HepG2 (cell line): ENCODE results near the gene LRR1. TPM values are rescaled to one million over a fixed set of nuclear protein-coding genes. Genes with fewer than 3 reads are reported as not detected.
A peak's percentile ranks its signal among the peaks of the same experiment; 100 is the strongest.

Experiments used
- IRF2 ChIP-seq: IDR thresholded peaks from 2 replicates; pipeline ENCODE4 v1.6.1; 2018; ENCODE audit warnings: missing genetic modification reagents, missing compliant biosample characterization
- MAFG ChIP-seq: sonication (generic); formaldehyde crosslinking; IDR thresholded peaks from 2 replicates; pipeline ENCODE4 v1.5.1; 2020; ENCODE audit warnings: mild to moderate bottlenecking, missing genetic modification reagents
- PAX8 ChIP-seq: sonication (generic); formaldehyde crosslinking; IDR thresholded peaks from 2 replicates; pipeline ENCODE4 v1.8.0; 2022; ENCODE audit warnings: mild to moderate bottlenecking, missing genetic modification reagents, borderline replicate concordance
- PCBP2 ChIP-seq: fragments of 200-400 bp; formaldehyde crosslinking; optimal IDR thresholded peaks from 2 replicates; pipeline ENCODE3; 2018; ENCODE audit warnings: low read length, low read depth; ENCODE audit not compliant: poor library complexity, severe bottlenecking
- SALL2 ChIP-seq: sonication (generic); formaldehyde crosslinking; IDR thresholded peaks from 2 replicates; pipeline ENCODE4 v1.8.1; 2023; ENCODE audit warnings: mild to moderate bottlenecking, missing genetic modification reagents, inconsistent platforms
- SMARCC2 ChIP-seq: fragments of 450-650 bp; IDR thresholded peaks from 2 replicates; pipeline ENCODE4 v1.6.1; 2017; ENCODE audit warnings: antibody characterized with exemption, mild to moderate bottlenecking
- ZNF225 ChIP-seq: sonication (generic); formaldehyde crosslinking; IDR thresholded peaks from 2 replicates; pipeline ENCODE4 v1.4.0; 2020; ENCODE audit warnings: mild to moderate bottlenecking, missing genetic modification reagents
- ZNF329 ChIP-seq: sonication (generic); formaldehyde crosslinking; IDR thresholded peaks from 2 replicates; pipeline ENCODE4 v1.9.0; 2021; ENCODE audit warnings: low read depth, mild to moderate bottlenecking, missing genetic modification reagents
- ZNF44 ChIP-seq: sonication (generic); formaldehyde crosslinking; IDR thresholded peaks from 2 replicates; pipeline ENCODE4 v1.5.1; 2020; ENCODE audit warnings: mild to moderate bottlenecking, missing genetic modification reagents
- ZNF850 ChIP-seq: sonication (generic); formaldehyde crosslinking; conservative IDR thresholded peaks from 2 replicates; pipeline ENCODE4 v1.9.0; 2021; ENCODE audit warnings: mild to moderate bottlenecking, missing genetic modification reagents
- polyA plus RNA-seq, 8 experiments: library from polyadenylated mRNA; depleted of rRNA in 3 of 8; stranded (reverse) in 7 of 8; unstranded in 1 of 8; fragments of >200 nt; fragmentation: Illumina TruSeq in 4 of 8; extraction: Trizol in 4 of 8; gene quantifications; 2 replicates each; pipeline versions ENCODE4 v1.2.1 to v1.2.3, GENCODE V29; 2011 to 2016; ENCODE audit warnings: low read depth in 4 of 8, missing spikeins in 1 of 8, mixed read lengths in 1 of 8; ENCODE audit not compliant: insufficient read depth in 1 of 8
- total RNA-seq, 5 experiments: library from RNA; depleted of rRNA; stranded (reverse); fragments of >200 nt; fragmentation: Illumina TruSeq; extraction: Trizol; gene quantifications; 2 replicates each; pipeline ENCODE4 v1.2.3, GENCODE V29; 2016; ENCODE audit warnings: low read depth in 1 of 5
- TF ChIP-seq, protein P1 (sequence below): IDR thresholded peaks from 2 replicates; pipeline ENCODE4 v1.6.1; 2016; ENCODE audit warnings: missing compliant biosample characterization, missing genetic modification reagents, borderline replicate concordance
- TF ChIP-seq, protein P2 (sequence below): sonication (generic); formaldehyde crosslinking; IDR thresholded peaks from 2 replicates; pipeline ENCODE4 v1.8.0; 2022; ENCODE audit warnings: missing genetic modification reagents, mild to moderate bottlenecking, inconsistent platforms, borderline replicate concordance
- TF ChIP-seq, protein P3 (sequence below), 2 experiments: sonication (generic) in 1 of 2; formaldehyde crosslinking in 1 of 2; IDR thresholded peaks; 2 replicates each; pipeline versions ENCODE4 v1.4.0 to v1.6.1; 2016 to 2020; ENCODE audit warnings: borderline replicate concordance in 1 of 2, low read depth in 1 of 2, mild to moderate bottlenecking in 1 of 2, missing genetic modification reagents in 1 of 2
- TF ChIP-seq, protein P4 (sequence below): sonication (generic); formaldehyde crosslinking; IDR thresholded peaks from 2 replicates; pipeline ENCODE4 v1.5.0; 2020; ENCODE audit warnings: mild to moderate bottlenecking, missing genetic modification reagents
- TF ChIP-seq, protein P5 (sequence below): IDR thresholded peaks from 2 replicates; pipeline ENCODE4 v1.6.1; 2016
- TF ChIP-seq, protein P6 (sequence below): IDR thresholded peaks from 2 replicates; pipeline ENCODE4 v1.6.1; 2016; ENCODE audit warnings: mild to moderate bottlenecking, missing biosample characterization, missing genetic modification reagents

Gene LRR1
- total and polyA plus RNA-seq, 2 of the 13 experiments (the other 11 are each of a cell fraction or from before 2014, with no cell fraction given), result 7.0 to 36.2 TPM

DNA sequence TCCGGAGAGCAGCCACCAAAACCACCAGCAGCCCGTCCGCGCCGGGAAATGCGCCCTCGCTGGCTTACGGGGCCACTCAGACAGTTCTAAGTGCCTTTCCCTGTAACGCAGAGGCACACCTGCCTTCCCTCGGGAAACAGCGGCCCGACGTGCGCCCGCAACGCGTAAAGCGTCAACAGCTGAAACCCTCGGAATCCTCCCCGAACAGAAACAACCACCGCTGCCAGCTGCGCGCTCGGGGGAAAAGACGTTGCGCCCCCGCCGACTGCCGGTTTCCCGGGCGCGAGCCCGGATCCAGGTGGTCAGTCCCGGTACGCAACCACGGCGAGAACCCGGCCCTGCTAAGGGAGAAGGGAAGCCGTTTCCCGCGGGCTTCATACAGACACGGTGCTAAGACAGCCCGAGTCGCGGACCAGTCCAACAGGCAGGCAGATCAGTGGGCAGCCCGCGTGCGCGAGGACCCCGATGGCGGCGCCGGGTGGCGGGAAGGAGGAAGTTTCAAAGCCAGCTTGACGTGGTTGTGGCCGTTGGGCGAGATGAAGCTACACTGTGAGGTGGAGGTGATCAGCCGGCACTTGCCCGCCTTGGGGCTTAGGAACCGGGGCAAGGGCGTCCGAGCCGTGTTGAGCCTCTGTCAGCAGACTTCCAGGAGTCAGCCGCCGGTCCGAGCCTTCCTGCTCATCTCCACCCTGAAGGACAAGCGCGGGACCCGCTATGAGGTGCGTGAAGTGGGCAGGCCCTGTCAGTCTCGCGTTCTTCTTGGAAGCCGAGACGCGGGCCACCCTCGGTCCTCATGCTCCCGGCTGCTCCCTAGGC is at the start of gene LRR1 (continued):
- TF ChIP-seq ZNF850 (CRISPR knock-in tag), result no peak
- TF ChIP-seq, protein P1, sequence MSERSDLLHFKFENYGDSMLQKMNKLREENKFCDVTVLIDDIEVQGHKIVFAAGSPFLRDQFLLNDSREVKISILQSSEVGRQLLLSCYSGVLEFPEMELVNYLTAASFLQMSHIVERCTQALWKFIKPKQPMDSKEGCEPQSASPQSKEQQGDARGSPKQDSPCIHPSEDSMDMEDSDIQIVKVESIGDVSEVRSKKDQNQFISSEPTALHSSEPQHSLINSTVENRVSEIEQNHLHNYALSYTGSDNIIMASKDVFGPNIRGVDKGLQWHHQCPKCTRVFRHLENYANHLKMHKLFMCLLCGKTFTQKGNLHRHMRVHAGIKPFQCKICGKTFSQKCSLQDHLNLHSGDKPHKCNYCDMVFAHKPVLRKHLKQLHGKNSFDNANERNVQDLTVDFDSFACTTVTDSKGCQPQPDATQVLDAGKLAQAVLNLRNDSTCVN, result peak; percentile 66; the same call in 1 of the 2 replicates
- TF ChIP-seq, protein P2, sequence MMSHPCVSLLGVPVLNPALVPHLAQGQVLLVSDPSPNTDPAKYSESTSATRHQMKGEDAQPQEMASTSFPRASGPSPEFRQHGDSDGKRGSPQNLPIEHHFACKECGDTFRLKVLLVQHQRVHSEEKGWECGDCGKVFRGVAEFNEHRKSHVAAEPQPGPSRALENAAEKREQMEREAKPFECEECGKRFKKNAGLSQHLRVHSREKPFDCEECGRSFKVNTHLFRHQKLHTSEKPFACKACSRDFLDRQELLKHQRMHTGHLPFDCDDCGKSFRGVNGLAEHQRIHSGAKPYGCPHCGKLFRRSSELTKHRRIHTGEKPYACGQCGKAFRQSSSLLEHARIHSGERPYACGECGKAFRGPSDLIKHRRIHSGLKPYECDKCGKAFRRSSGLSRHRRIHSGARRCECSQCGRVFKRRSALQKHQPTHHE (CRISPR knock-in tag), result 0 out of 2 replicates have a peak, but pooled peaks have one; percentile 56
- TF ChIP-seq SMARCC2, result no peak
- TF ChIP-seq MAFG (CRISPR knock-in tag), result 0 out of 2 replicates have a peak, but pooled peaks have one; percentile 7
- 0 out of 2 replicates have a peak, but pooled peaks have one; percentile 58 for TF ChIP-seq ZNF329 (CRISPR knock-in tag)
- TF ChIP-seq PCBP2, result no peak
- TF ChIP-seq, protein P3, sequence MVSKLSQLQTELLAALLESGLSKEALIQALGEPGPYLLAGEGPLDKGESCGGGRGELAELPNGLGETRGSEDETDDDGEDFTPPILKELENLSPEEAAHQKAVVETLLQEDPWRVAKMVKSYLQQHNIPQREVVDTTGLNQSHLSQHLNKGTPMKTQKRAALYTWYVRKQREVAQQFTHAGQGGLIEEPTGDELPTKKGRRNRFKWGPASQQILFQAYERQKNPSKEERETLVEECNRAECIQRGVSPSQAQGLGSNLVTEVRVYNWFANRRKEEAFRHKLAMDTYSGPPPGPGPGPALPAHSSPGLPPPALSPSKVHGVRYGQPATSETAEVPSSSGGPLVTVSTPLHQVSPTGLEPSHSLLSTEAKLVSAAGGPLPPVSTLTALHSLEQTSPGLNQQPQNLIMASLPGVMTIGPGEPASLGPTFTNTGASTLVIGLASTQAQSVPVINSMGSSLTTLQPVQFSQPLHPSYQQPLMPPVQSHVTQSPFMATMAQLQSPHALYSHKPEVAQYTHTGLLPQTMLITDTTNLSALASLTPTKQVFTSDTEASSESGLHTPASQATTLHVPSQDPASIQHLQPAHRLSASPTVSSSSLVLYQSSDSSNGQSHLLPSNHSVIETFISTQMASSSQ (IDR thresholded peaks at IDR 0.05; ENCODE audit: low read depth), result no peak
- TF ChIP-seq, protein P3 (CRISPR knock-in tag; IDR thresholded peaks at IDR 0.05; ENCODE audit: borderline replicate concordance), result peak; percentile 51; the same call in 1 of the 2 replicates
- peak; percentile 66; the same call in 1 of the 2 replicates for TF ChIP-seq ZNF44
- TF ChIP-seq, protein P4, sequence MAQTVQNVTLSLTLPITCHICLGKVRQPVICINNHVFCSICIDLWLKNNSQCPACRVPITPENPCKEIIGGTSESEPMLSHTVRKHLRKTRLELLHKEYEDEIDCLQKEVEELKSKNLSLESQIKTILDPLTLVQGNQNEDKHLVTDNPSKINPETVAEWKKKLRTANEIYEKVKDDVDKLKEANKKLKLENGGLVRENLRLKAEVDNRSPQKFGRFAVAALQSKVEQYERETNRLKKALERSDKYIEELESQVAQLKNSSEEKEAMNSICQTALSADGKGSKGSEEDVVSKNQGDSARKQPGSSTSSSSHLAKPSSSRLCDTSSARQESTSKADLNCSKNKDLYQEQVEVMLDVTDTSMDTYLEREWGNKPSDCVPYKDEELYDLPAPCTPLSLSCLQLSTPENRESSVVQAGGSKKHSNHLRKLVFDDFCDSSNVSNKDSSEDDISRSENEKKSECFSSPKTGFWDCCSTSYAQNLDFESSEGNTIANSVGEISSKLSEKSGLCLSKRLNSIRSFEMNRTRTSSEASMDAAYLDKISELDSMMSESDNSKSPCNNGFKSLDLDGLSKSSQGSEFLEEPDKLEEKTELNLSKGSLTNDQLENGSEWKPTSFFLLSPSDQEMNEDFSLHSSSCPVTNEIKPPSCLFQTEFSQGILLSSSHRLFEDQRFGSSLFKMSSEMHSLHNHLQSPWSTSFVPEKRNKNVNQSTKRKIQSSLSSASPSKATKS, result 0 out of 2 replicates have a peak, but pooled peaks have one; percentile 38
- TF ChIP-seq, protein P5, sequence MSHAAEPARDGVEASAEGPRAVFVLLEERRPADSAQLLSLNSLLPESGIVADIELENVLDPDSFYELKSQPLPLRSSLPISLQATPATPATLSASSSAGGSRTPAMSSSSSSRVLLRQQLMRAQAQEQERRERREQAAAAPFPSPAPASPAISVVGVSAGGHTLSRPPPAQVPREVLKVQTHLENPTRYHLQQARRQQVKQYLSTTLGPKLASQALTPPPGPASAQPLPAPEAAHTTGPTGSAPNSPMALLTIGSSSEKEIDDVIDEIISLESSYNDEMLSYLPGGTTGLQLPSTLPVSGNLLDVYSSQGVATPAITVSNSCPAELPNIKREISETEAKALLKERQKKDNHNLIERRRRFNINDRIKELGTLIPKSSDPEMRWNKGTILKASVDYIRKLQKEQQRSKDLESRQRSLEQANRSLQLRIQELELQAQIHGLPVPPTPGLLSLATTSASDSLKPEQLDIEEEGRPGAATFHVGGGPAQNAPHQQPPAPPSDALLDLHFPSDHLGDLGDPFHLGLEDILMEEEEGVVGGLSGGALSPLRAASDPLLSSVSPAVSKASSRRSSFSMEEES (CRISPR knock-in tag), result peak; percentile 45; the same call in 1 of the 2 replicates
- TF ChIP-seq PAX8 (CRISPR knock-in tag), result no peak
- TF ChIP-seq SALL2 (CRISPR knock-in tag), result peak; percentile 87; the same call in 1 of the 2 replicates
- peak; percentile 80; the same call in 1 of the 2 replicates for TF ChIP-seq IRF2 (CRISPR knock-in tag)
- no peak for TF ChIP-seq ZNF225 (CRISPR knock-in tag)
- TF ChIP-seq, protein P6, sequence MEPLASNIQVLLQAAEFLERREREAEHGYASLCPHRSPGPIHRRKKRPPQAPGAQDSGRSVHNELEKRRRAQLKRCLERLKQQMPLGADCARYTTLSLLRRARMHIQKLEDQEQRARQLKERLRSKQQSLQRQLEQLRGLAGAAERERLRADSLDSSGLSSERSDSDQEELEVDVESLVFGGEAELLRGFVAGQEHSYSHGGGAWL (CRISPR knock-in tag), result peak; percentile 82
